GDM1 (cell line): ENCODE results near the gene FSCB.
"Not testable (repeated sequence)": the region's sequence is repeated elsewhere in the genome, so short reads cannot be mapped to it uniquely, and the experiment has no call there.

Source experiments
- DNase-seq: peaks from one replicate; lab custom pipeline; 2025; lab: John Stamatoyannopoulos, UW

FSCB gene, protein sequence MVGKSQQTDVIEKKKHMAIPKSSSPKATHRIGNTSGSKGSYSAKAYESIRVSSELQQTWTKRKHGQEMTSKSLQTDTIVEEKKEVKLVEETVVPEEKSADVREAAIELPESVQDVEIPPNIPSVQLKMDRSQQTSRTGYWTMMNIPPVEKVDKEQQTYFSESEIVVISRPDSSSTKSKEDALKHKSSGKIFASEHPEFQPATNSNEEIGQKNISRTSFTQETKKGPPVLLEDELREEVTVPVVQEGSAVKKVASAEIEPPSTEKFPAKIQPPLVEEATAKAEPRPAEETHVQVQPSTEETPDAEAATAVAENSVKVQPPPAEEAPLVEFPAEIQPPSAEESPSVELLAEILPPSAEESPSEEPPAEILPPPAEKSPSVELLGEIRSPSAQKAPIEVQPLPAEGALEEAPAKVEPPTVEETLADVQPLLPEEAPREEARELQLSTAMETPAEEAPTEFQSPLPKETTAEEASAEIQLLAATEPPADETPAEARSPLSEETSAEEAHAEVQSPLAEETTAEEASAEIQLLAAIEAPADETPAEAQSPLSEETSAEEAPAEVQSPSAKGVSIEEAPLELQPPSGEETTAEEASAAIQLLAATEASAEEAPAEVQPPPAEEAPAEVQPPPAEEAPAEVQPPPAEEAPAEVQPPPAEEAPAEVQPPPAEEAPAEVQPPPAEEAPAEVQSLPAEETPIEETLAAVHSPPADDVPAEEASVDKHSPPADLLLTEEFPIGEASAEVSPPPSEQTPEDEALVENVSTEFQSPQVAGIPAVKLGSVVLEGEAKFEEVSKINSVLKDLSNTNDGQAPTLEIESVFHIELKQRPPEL

DNA sequence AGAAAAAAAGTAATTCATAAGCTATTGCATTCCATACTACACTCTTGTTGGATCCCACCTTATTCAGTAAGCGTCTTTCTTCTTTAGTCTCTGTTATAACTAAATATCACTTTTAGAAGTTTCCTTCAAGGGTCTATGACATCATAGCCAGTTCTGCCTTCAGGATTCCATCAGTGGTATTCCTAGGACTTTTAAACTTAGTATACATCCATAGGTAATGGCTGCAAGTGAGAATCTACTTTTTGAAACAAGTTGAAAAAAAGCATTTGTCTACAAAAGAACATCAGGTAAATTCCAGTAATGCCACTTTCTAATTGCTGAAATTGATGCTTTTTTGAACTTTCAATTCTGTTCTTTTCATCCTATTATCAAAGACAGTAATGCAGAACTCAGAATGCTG lies at the start of gene FSCB:
FSCB (minus strand) TSS at position 101 of the 400 bp plus-strand sequence. CDS start 296 bp downstream, outside the sequence.
- DNase-seq: no peak

DNA sequence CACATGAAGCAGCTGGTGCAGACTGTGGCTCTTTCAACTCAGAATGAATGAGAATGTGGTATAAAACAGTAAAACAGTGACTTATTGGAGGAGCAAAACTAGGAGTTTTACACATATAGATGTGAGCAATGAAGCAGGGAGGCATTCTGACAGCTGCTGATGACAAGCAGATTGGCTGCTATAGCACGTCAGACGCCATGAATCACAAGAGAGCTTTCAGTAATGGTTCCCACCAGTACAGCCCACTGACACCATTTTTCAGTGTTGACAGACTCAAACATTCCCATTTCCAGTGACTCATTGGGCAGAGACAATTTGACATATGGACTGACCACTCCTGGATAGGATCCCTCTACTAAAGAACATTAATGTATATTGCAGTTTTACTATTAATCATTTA lies 24.6 kb upstream of the FSCB start:
- DNase-seq: no peak

DNA sequence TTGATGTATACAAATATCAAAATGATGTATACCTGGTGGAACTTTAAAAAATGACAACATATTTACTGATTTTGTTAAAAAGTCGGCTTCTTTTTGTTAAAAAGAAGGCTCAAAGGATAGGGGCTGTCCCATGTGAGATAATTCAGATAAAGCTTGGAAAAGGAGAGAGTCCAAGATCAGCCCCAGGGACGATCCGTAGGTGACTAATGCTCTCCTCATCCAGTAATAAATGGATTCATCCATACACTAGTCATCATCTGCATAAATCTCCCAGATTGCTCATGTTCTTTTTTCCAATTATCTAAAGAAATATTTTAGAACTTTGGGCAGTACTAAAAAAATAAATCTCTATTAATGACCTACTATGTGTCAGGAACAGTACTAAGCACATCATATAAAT lies 23.4 kb upstream of the FSCB start:
- DNase-seq: no peak

DNA sequence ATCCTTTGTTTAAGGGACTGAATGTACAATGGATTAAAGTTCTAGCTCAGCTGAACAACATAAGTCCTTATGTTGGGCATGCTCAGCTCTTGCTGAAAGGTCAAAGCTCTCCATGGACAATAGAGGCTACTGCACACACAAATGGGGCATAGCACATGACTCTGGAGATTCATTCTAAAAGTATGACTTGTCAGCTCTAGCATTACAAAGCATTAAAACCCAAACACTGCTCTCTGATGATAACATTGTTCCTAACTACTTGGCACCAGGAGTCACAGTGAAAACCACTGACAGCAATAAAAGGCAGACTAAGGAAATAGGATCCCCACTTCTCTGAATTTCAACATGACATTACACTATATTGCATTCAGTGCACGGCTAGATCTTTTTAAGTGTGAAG lies 21.9 kb upstream of the FSCB start:
- no peak for DNase-seq

DNA sequence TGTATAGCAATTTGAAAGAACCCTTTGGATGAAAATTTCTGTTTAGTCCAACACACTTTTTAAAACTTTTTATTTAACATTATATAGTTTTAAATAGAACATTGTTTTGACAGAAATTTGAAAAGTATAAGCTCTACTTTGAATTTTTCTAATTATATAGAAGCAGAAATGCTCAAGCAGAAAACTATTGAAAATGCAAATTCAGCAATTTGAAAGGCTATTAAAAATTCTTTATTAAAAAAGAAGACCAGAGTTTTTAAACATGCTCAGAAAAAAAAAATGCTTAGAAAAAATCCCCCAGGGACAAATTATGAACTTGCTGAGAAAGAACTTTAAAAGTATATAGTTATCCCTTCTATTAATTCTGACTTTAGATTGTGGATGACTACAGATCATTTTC lies 21.1 kb upstream of the FSCB start:
- DNase-seq: no peak

DNA sequence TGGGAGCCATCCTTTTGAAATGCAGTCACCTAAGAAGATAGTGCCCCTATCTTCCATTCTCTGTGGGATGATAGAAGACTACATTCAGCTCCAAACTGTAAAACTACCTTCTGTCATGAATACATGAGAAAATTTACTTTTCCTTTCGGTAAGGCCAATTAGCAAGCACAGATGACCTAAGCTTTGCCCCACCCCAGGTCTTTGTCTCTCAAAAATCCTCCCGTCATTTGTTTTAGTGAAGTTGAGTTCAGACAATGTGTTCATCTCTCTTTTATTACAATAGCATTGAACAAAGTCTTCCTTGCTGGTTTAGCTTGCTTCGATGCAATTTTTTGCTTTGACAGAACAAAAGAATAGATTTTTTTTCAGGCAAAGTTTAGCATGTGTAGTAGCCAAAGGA lies 18.2 kb upstream of the FSCB start:
- no peak for DNase-seq

DNA sequence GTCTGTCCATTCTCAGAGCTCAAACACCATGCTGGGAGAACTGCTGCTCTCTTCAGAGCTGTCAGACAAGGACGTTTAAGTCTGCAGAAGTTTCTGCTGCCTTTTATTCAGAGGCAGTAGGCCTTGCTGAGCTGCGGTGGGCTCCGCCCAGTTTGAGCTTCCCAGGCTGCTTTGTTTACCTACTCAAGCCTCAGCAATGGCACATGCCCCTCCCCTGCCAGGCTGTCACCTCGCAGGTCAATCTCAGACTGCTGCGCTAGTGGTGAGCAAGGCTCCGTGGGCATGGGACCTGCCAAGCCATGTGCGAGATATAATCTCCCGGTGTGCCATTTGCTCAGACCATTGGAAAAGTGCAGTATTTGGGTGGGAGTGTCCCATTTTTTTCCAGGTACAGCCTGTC lies 8.6 kb upstream of the FSCB start:
- not testable (repeated sequence) for DNase-seq

DNA sequence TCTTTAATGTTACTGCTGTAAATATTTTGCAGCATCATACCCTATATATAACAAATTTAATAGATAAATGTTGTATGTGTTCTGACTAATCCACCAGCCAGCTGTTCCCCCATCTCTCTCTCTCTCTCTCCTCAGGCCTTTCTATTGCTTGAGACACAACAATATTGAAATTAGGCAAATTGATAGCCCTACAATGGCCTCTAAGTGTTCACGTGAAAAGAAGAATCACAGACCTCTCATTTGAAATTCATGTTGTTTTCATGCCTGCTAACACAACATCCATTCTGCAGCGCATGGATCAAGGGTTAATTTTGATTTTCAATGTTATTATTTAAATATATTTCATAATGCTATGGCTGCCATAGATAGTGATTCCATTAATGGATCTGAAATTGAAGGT lies 1.8 kb upstream of the FSCB start:
- DNase-seq: no peak

DNA sequence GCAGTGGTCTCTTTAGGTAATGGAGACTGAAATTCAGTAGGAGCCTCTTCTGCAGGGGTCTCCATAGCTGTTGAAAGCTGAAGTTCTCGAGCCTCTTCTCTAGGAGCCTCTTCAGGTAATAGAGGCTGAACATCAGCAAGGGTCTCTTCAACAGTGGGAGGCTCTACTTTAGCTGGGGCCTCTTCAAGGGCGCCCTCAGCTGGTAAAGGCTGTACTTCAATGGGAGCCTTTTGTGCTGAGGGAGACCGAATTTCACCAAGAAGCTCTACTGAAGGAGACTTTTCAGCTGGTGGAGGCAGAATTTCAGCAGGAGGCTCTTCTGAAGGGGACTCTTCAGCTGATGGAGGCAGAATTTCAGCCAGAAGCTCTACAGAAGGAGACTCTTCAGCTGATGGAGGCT lies 1.5 kb downstream of the FSCB start:
- no peak for DNase-seq

DNA sequence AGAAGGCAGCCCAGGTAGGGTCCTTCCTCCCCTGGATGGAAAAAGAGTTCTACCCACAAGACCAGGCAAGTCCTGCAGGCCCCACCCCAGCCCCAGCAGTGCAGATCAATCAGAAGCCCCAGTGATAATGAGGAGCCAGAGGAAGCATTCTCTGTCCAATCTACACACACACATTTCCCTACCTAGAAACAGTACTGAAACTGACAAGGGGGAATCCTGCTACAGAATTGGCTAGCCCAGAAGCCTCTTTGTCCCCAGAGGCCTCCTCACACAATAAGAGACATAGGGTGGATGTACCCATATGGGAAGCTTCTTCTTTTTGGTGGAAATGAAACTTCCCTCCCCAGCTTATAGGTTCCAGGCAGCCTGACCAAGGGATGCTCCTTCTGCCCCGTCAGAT lies 9.9 kb downstream of the FSCB start:
- DNase-seq: no peak

DNA sequence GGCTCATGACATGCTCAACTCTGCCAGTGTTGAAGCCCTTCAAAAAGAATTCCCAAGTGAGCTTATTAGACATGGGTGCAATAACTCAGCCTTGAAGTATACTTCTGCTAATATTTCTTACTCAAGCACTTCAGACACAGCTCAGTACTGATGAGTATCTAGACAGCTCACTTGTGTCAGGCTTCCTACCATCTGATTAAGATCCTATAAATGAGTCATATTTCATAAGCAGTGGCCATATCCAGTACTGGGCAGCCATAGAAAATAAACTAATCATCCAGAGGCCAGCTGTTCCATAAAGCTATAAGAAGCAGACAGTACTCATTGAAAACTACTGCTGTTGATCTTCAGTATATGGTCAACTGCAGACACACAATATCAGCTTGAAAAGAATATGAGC lies 12.9 kb downstream of the FSCB start:
- DNase-seq: no peak

DNA sequence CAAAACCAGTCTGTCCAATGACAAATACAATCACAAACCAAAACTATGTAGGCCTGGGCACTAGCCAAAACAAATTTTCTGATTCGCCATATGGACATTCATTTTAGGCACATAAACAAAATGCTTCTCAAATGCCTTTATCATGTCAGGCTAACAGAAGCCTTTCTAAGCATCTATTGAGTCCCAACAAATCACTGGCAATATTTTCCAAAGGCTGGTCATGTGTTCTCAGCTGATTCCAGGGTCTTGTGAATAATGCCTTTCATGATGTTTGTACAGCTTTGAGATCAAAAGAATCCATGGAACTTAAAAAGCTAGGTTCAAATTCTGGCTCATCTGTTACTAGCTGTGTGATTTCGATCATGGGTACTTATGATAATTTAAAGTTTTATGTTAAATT lies 16.1 kb downstream of the FSCB start:
- no peak for DNase-seq

DNA sequence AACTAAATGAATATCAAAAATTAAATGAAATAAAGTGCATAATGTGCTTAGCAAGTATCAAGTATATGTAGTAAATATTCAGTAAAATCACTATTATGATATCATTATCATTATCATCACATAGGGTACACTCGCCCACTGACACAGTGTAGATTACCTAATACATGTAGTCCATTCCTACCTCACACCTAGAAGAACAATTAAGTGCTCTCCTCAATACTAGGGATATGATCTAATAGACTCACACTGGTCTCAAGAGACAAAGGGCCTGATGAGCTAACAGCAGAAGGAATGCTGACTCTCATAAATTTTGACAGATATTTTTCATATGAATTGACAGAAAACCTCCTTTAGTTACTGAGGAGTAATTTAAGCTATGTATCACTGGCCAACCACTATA lies 29.1 kb downstream of the FSCB start:
- no peak for DNase-seq

DNA sequence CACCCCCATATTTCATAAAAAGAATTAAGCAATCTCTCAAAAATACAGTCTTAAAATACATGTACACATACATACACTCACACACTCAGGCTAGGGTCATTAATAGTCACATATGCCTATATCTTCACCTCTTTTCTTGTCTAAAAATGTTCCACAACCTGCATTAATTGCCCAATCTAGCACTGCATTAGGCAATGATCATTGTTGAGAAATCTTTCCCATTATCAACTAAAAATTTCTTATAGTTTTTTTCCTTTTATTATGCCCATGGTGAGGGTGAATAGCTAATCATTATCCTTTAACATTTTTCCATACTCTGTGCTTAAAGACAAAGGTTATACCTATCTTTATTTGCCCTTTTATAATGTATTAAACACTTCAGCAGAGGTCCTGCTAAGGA lies 38.3 kb downstream of the FSCB start:
- DNase-seq: no peak

DNA sequence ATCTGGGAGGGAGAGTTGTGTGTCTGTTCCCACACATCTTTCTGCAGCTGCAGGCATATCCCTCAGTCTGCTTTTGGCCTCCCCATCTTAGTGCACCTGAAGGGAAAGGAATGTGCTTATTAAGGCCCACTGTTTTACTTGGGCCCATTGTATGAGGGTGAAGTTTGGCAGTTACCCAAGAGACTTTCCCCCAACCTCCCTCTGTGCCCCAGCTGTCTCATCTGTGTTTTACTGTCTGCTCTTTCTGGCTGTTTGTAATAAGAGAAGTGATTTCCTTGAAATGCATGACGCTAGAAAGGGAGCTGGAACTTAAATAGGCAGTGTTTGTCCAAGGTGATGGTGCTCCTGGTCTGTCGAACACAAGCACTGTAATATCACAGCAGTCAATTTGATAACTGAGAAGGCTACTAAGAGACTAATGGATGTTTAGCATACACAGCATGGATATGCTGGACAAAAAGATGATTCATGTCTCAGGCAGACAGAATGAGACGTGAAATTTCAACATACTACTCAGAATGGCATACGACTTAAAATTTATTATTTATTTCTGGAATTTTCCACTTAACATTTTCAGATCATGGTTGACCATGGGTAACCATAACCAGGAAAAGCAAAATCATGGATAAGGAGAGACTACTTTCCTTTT lies 43.6 kb downstream of the FSCB start:
- DNase-seq: no peak

DNA sequence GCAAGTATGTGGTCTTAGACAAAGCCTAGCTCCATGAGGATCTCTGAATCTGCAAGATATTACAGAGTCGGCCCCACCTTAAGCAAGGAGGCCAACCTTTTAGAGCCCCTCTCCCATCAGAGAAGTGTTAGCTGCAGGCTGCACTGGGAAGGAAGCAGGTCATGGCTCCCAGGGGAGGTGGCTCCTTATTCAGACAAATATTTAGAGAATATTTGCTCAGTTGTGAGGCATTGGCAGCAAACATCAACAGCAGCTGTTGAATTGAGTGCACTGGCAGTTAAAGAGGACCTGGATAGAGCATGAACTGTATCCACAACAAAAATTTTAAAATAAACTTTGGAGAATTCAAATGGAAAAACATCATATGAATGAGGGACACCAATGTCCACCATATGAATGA lies 44.7 kb downstream of the FSCB start:
- no peak for DNase-seq

DNA sequence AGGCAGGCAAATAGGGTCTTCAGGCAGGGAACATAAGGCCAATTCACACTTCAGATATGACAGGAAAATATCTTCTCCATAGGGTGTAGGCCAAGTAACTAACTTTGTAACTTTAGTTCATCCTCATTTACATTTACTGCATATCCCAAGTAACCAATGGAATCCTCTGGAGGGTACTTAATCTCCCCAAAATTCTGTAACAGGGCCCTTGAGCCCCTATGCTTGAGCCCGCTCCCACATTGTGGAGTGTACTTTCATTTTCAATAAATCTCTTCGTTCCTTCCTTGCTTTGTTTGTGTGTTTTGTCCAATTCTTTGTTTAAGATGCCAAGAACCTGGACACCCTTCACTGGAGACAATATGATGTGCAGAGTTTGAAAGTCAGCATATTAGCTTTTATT lies 45.3 kb downstream of the FSCB start:
- no peak for DNase-seq
